ENCODE data around the gene FMN2.

The FMN2 gene

DNA sequence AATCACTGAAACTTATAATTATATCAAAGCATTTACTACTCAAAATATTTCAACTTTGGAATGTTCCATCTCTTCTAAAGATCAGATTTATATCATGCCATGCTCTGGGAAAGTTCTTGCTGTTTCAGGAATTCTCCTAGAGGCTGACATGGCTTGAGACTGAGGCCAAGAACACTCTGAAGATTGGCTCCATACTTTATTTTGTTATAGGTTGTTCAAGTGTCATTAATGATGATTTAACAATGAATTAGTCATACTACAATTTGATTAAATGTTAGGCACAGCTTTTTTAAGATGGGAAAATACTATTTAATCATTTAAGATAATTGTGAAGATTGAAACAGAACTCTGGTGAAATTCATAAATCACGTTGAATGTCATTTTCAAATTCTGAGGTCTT is 264.9 kb downstream of the FMN2 start:
- TF ChIP-seq TOX (CRISPR knock-in tag; IDR thresholded peaks at IDR 0.05; ENCODE audit: borderline replicate concordance) (peak; percentile 70; the same call in 1 of the 2 replicates), ZNF8 (CRISPR knock-in tag; IDR thresholded peaks at IDR 0.05) (no peak), BACH2 (CRISPR knock-in tag; IDR thresholded peaks at IDR 0.05; ENCODE audit: borderline replicate concordance) (no peak), RARB (CRISPR knock-in tag; IDR thresholded peaks at IDR 0.05) (peak; percentile 66; the same call in 1 of the 2 replicates), ZC3H10 (CRISPR knock-in tag; IDR thresholded peaks at IDR 0.05) (peak; percentile 99), ISL1 (CRISPR knock-in tag; IDR thresholded peaks at IDR 0.05) (peak; percentile 98), ARNTL (CRISPR knock-in tag; IDR thresholded peaks at IDR 0.05; ENCODE audit: borderline replicate concordance, low read depth) (no peak)
- TF ChIP-seq, protein P1, sequence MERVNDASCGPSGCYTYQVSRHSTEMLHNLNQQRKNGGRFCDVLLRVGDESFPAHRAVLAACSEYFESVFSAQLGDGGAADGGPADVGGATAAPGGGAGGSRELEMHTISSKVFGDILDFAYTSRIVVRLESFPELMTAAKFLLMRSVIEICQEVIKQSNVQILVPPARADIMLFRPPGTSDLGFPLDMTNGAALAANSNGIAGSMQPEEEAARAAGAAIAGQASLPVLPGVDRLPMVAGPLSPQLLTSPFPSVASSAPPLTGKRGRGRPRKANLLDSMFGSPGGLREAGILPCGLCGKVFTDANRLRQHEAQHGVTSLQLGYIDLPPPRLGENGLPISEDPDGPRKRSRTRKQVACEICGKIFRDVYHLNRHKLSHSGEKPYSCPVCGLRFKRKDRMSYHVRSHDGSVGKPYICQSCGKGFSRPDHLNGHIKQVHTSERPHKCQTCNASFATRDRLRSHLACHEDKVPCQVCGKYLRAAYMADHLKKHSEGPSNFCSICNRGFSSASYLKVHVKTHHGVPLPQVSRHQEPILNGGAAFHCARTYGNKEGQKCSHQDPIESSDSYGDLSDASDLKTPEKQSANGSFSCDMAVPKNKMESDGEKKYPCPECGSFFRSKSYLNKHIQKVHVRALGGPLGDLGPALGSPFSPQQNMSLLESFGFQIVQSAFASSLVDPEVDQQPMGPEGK (CRISPR knock-in tag; IDR thresholded peaks at IDR 0.05; ENCODE audit: borderline replicate concordance), result peak; percentile 88; the same call in 1 of the 2 replicates
- TF ChIP-seq, protein P2, sequence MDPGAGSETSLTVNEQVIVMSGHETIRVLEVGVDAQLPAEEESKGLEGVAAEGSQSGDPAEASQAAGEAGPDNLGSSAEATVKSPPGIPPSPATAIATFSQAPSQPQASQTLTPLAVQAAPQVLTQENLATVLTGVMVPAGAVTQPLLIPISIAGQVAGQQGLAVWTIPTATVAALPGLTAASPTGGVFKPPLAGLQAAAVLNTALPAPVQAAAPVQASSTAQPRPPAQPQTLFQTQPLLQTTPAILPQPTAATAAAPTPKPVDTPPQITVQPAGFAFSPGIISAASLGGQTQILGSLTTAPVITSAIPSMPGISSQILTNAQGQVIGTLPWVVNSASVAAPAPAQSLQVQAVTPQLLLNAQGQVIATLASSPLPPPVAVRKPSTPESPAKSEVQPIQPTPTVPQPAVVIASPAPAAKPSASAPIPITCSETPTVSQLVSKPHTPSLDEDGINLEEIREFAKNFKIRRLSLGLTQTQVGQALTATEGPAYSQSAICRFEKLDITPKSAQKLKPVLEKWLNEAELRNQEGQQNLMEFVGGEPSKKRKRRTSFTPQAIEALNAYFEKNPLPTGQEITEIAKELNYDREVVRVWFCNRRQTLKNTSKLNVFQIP (CRISPR knock-in tag; IDR thresholded peaks at IDR 0.05; ENCODE audit: borderline replicate concordance, low read depth), result peak; percentile 62; the same call in 1 of the 2 replicates

DNA sequence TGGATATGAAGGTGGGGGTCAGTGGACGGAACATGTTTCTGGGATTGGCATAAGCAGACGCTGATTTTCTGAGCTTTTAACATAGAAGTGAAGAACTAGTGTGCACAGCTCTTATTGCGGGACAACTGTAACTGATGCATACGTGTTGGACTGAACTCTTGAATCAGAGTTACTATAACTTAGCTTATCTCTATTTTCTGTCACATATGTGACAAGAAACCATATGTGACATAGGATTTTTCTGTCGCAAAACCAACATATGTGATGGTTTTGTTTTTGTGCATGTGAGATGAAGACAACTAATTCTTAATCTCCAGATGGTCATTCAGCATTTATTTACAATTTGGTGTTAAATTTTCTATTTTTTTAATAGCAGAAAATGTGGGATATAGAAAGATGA is 270.4 kb downstream of the FMN2 start:
- TF ChIP-seq RARB (CRISPR knock-in tag; IDR thresholded peaks at IDR 0.05) (no peak), TCF4 (CRISPR knock-in tag; IDR thresholded peaks at IDR 0.05; ENCODE audit: borderline replicate concordance) (no peak), ARNTL (CRISPR knock-in tag; IDR thresholded peaks at IDR 0.05; ENCODE audit: borderline replicate concordance, low read depth) (no peak), ZFP3 (CRISPR knock-in tag; IDR thresholded peaks at IDR 0.05) (no peak), ESRRG (CRISPR knock-in tag; IDR thresholded peaks at IDR 0.05) (no peak), ZFP30 (CRISPR knock-in tag; IDR thresholded peaks at IDR 0.05) (no peak), CSDC2 (CRISPR knock-in tag; IDR thresholded peaks at IDR 0.05) (no peak), OSR1 (CRISPR knock-in tag; IDR thresholded peaks at IDR 0.05) (no peak), SNAI2 (CRISPR knock-in tag; IDR thresholded peaks at IDR 0.05) (no peak), PPARA (CRISPR knock-in tag; IDR thresholded peaks at IDR 0.05; ENCODE audit: borderline replicate concordance) (no peak), ISL1 (CRISPR knock-in tag; IDR thresholded peaks at IDR 0.05) (no peak), TOX (CRISPR knock-in tag; IDR thresholded peaks at IDR 0.05; ENCODE audit: borderline replicate concordance) (no peak), BACH2 (CRISPR knock-in tag; IDR thresholded peaks at IDR 0.05; ENCODE audit: borderline replicate concordance) (no peak), ZNF565 (CRISPR knock-in tag; conservative IDR thresholded peaks at IDR 0.05; ENCODE audit: low read depth) (no peak)
- TF ChIP-seq, protein P3, sequence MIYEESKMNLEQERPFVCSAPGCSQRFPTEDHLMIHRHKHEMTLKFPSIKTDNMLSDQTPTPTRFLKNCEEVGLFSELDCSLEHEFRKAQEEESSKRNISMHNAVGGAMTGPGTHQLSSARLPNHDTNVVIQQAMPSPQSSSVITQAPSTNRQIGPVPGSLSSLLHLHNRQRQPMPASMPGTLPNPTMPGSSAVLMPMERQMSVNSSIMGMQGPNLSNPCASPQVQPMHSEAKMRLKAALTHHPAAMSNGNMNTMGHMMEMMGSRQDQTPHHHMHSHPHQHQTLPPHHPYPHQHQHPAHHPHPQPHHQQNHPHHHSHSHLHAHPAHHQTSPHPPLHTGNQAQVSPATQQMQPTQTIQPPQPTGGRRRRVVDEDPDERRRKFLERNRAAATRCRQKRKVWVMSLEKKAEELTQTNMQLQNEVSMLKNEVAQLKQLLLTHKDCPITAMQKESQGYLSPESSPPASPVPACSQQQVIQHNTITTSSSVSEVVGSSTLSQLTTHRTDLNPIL (CRISPR knock-in tag; IDR thresholded peaks at IDR 0.05; ENCODE audit: low read depth), result no peak
- TF ChIP-seq, protein P4, sequence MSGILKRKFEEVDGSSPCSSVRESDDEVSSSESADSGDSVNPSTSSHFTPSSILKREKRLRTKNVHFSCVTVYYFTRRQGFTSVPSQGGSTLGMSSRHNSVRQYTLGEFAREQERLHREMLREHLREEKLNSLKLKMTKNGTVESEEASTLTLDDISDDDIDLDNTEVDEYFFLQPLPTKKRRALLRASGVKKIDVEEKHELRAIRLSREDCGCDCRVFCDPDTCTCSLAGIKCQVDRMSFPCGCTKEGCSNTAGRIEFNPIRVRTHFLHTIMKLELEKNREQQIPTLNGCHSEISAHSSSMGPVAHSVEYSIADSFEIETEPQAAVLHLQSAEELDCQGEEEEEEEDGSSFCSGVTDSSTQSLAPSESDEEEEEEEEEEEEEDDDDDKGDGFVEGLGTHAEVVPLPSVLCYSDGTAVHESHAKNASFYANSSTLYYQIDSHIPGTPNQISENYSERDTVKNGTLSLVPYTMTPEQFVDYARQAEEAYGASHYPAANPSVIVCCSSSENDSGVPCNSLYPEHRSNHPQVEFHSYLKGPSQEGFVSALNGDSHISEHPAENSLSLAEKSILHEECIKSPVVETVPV (CRISPR knock-in tag; IDR thresholded peaks at IDR 0.05), result no peak
- TF ChIP-seq, protein P2 (CRISPR knock-in tag; IDR thresholded peaks at IDR 0.05; ENCODE audit: borderline replicate concordance, low read depth), result no peak
- TF ChIP-seq, protein P5, sequence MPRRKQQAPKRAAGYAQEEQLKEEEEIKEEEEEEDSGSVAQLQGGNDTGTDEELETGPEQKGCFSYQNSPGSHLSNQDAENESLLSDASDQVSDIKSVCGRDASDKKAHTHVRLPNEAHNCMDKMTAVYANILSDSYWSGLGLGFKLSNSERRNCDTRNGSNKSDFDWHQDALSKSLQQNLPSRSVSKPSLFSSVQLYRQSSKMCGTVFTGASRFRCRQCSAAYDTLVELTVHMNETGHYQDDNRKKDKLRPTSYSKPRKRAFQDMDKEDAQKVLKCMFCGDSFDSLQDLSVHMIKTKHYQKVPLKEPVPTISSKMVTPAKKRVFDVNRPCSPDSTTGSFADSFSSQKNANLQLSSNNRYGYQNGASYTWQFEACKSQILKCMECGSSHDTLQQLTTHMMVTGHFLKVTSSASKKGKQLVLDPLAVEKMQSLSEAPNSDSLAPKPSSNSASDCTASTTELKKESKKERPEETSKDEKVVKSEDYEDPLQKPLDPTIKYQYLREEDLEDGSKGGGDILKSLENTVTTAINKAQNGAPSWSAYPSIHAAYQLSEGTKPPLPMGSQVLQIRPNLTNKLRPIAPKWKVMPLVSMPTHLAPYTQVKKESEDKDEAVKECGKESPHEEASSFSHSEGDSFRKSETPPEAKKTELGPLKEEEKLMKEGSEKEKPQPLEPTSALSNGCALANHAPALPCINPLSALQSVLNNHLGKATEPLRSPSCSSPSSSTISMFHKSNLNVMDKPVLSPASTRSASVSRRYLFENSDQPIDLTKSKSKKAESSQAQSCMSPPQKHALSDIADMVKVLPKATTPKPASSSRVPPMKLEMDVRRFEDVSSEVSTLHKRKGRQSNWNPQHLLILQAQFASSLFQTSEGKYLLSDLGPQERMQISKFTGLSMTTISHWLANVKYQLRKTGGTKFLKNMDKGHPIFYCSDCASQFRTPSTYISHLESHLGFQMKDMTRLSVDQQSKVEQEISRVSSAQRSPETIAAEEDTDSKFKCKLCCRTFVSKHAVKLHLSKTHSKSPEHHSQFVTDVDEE (CRISPR knock-in tag; IDR thresholded peaks at IDR 0.05), result no peak
- ATAC-seq, result no peak

More for the DNA sequence above, 264.9 kb downstream of the FMN2 start:
- peak; percentile 77 for ATAC-seq
